ENCODE measurements around the gene MVB12B.

Gene MVB12B

GRCh38 chr9:126501383-126502331 lies 175.0 kb downstream of the MVB12B start:
- Histone ChIP-seq H3K4me1 (peaks cover 38 to 60% (median 46%) of the 10 kb centered on the region in 10 experiments), H3K9me3 (replicated peaks in 1 of 11) (no peaks in the 10 kb centered on the region), H3K27me3 (peaks cover 0 to 13% (median 11%) of the 10 kb centered on the region in 11 experiments; a peak in 14 of 22 replicates), H3K36me3 (no peaks in the 10 kb centered on the region), H3K27ac (no peak overlapping the region), H3K9ac (no peak overlapping the region), H3K4me2 (peak overlapping the region; percentile 22 to 99 (median 93); a peak in 18 of 22 replicates), H3K4me3 (no peak overlapping the region), H4K20me1 (peaks cover 0 to 64% (median 16%) of the 10 kb centered on the region in 11 experiments; a peak in 16 of 22 replicates)
- TF ChIP-seq Cebpa-rat (IDR thresholded peaks at IDR 0.05) = no peak

- peaks cover 28 to 50% (median 37%) of the 10 kb centered on the region in 10 experiments for H3K4me1 ChIP-seq
- H3K9ac ChIP-seq = no peak overlapping the region
- peaks cover 0 to 66% (median 16%) of the 10 kb centered on the region in 11 experiments; a peak in 16 of 22 replicates for H4K20me1 ChIP-seq
- H3K4me3 ChIP-seq = no peak overlapping the region
- no peak for TF ChIP-seq Cebpa-rat (IDR thresholded peaks at IDR 0.05)
- H3K27me3 ChIP-seq = peaks cover 0 to 13% (median 11%) of the 10 kb centered on the region in 11 experiments; a peak in 14 of 22 replicates
- H3K9me3 ChIP-seq (replicated peaks in 1 of 11) = no peaks in the 10 kb centered on the region
- H3K36me3 ChIP-seq = no peaks in the 10 kb centered on the region
- no peak overlapping the region for H3K4me2 ChIP-seq
- H3K27ac ChIP-seq = no peak overlapping the region
Measured at GRCh38 chr9:126502417-126503332, 176.0 kb downstream of the MVB12B start.

- Histone ChIP-seq H3K36me3 (no peaks in the 10 kb centered on the region), H3K9me3 (replicated peaks in 1 of 11) (no peaks in the 10 kb centered on the region), H3K9ac (no peak overlapping the region), H3K4me2 (peak overlapping the region in 5 of 11 experiments; percentile 12 to 44 (median 35); a peak in 6 of 22 replicates), H3K4me1 (peaks cover 19 to 42% (median 29%) of the 10 kb centered on the region in 10 experiments), H3K27ac (no peak overlapping the region), H3K27me3 (peaks cover 0 to 13% (median 11%) of the 10 kb centered on the region in 11 experiments; a peak in 14 of 22 replicates), H4K20me1 (peaks cover 0 to 66% (median 16%) of the 10 kb centered on the region in 11 experiments; a peak in 16 of 22 replicates), H3K4me3 (no peak overlapping the region)
- TF ChIP-seq Cebpa-rat (IDR thresholded peaks at IDR 0.05) = no peak
Measured at GRCh38 chr9:126503333-126504085, 176.9 kb downstream of the MVB12B start.

- H4K20me1 ChIP-seq = peaks cover 0 to 66% (median 16%) of the 10 kb centered on the region in 11 experiments; a peak in 16 of 22 replicates
- peak overlapping the region in 4 of 11 experiments; percentile 26 to 44 (median 36); a peak in 5 of 22 replicates for H3K4me2 ChIP-seq
- H3K27ac ChIP-seq = no peak overlapping the region
- H3K4me1 ChIP-seq = peaks cover 14 to 34% (median 22%) of the 10 kb centered on the region in 10 experiments; a peak in 19 of 20 replicates
- no peak for TF ChIP-seq Cebpa-rat (IDR thresholded peaks at IDR 0.05)
- H3K9ac ChIP-seq = no peak overlapping the region
- no peaks in the 10 kb centered on the region for H3K36me3 ChIP-seq
- peaks cover 0 to 13% (median 11%) of the 10 kb centered on the region in 11 experiments; a peak in 14 of 22 replicates for H3K27me3 ChIP-seq
- no peaks in the 10 kb centered on the region for H3K9me3 ChIP-seq (replicated peaks in 1 of 11)
- no peak overlapping the region for H3K4me3 ChIP-seq
Measured at GRCh38 chr9:126504086-126504976, 177.7 kb downstream of the MVB12B start.

- peaks cover 0 to 64% (median 13%) of the 10 kb centered on the region in 11 experiments; a peak in 16 of 22 replicates for H4K20me1 ChIP-seq
- H3K4me2 ChIP-seq = no peak overlapping the region
- no peak overlapping the region for H3K27ac ChIP-seq
- peaks cover 0 to 8% (median 6%) of the 10 kb centered on the region in 11 experiments; a peak in 14 of 22 replicates for H3K27me3 ChIP-seq
- H3K4me3 ChIP-seq = no peak overlapping the region
- no peak overlapping the region for H3K9ac ChIP-seq
- no peaks in the 10 kb centered on the region for H3K9me3 ChIP-seq (replicated peaks in 1 of 11)
- H3K36me3 ChIP-seq = no peaks in the 10 kb centered on the region
- TF ChIP-seq Cebpa-rat (IDR thresholded peaks at IDR 0.05) = no peak
- peaks cover 9 to 27% (median 16%) of the 10 kb centered on the region in 10 experiments; a peak in 19 of 20 replicates for H3K4me1 ChIP-seq
Measured at GRCh38 chr9:126504977-126505455, 178.4 kb downstream of the MVB12B start.

- 0 out of 22 replicates have a peak, but pooled peaks cover 0 to under 1% (median 0%) of the 10 kb centered on the region in 11 experiments for H3K27me3 ChIP-seq
- no peak overlapping the region for H3K9ac ChIP-seq
- H3K4me1 ChIP-seq = peaks cover 6 to 19% (median 10%) of the 10 kb centered on the region in 10 experiments; a peak in 17 of 20 replicates
Measured at GRCh38 chr9:126505697-126506346, 179.2 kb downstream of the MVB12B start.

More at GRCh38 chr9:126505697-126506346, 179.2 kb downstream of the MVB12B start:
- H3K4me3 ChIP-seq = no peak overlapping the region
- H4K20me1 ChIP-seq = peaks cover 0 to 57% (median 8%) of the 10 kb centered on the region in 11 experiments; a peak in 13 of 22 replicates
- H3K27ac ChIP-seq = no peak overlapping the region
- TF ChIP-seq Cebpa-rat (IDR thresholded peaks at IDR 0.05) = no peak
- no peaks in the 10 kb centered on the region for H3K9me3 ChIP-seq (replicated peaks in 1 of 11)
- no peak overlapping the region for H3K4me2 ChIP-seq
- H3K36me3 ChIP-seq = no peaks in the 10 kb centered on the region
